GM21576 (cell line): ENCODE data around the gene TEK.
"Not testable (repeated sequence)": the region's sequence is repeated elsewhere in the genome, so short reads cannot be mapped to it uniquely, and the experiment has no call there.

ENCODE experiments used
- ATAC-seq: cut with Tn5 transposase; IDR thresholded peaks from one replicate; pipeline ENCODE4 v1.9.1; 2021; ENCODE audit warnings: mild to moderate bottlenecking, moderate library complexity; ENCODE audit not compliant: unreplicated experiment

Gene TEK

DNA sequence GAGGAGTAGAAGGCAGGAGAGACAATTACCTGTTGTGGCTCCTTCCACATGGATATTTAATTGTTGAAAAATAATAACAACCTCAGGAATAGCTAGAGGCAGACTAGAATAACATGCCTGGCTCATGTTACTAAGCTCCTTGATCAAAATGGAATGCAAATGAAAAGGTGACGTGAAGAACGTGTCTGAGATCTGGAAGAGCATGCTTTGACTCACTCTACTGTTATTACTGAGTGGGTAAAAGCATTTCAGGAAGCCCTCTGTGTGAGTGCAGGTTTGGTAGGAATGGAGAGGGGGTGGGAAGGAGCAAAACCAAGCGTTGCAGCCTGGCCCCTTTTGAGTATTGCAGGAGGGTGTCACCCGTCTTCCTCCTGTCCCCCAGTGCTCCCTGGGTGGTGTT lies 103.2 kb downstream of the TEK start:
- no peak for ATAC-seq

GRCh38 chr9:27212621-27213020 lies 103.6 kb downstream of the TEK start:
- ATAC-seq: no peak

DNA sequence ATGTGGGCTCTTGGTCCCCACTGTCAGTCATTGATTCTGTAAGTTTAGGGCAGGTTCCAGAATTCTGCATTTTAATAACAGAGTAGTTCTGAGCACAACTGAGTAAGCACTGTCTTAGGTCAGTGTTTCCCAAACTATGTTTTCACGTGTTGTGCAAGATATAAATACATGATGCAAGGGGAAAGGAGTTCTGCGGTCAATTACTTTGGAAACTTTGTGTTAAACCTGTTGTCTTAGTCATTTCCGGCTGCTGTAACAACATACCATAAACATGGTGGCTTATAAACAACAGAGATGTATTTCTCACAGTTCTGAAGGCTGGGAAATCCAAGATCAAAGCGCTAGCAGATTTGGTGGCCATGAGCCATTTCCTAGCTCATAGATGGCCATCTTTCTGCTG lies 118.2 kb downstream of the TEK start:
- ATAC-seq: no peak

DNA sequence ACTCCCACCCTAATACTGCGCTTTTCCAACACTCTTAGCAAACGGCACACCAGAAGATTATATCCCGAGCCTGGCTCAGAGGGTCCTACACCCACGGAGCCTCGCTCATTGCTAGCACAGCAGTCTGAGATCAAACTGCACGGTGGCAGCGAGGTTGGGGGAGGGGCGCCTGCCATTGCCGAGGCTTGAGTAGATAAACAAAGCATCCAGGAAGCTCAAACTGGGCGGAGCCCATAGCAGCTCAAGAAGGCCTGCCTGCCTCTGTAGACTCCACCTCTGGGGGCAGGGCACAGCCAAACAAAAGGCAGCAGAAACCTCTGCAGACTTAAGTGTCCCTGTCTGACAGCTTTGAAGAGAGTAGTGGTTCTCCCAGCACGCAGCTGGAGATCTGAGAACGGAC lies 130.6 kb downstream of the TEK start:
- not testable (repeated sequence) for ATAC-seq

- peak; percentile 78 for ATAC-seq
These were observed 138.7 kb downstream of the TEK start for GRCh38 chr9:27247756-27248155.

- no peak for ATAC-seq
These were observed 139.7 kb downstream of the TEK start for GRCh38 chr9:27248702-27249101.

GRCh38 chr9:27258662-27259061 lies 149.6 kb downstream of the TEK start:
- no peak for ATAC-seq

- ATAC-seq: no peak
These were observed 151.9 kb downstream of the TEK start for GRCh38 chr9:27260789-27261516.

DNA sequence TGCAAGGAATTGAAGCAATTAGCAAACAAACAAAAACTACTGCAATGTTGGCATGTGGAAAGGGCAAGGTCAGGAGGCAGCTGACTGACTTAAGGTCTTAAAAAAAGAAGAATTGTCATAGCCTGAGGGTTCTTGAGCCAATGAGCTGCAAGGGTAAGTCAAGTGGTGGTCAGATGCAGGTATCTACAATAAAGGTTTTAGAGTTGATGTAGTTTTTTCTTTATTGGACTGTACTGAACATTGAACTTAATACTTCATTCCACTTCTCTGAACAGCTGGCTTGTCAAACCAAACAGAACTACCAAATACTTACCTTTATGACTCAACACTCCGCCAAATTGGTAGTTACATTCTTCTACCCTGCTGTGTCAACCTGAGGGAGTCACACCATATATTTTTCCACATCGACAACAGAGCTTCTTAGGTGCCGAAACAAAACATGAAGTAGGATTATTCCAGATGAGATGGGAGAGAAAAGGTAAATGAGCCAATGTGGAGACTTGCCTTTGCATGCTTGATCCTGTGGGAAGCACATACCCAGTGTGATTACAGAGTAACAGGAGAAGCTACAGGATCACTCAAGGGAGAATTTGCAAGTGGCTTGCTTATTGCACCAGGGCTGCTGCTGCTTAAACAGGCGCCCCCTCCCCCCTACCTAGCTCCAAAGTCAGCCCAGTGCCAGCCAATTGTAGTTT lies 152.6 kb downstream of the TEK start:
- no peak for ATAC-seq

DNA sequence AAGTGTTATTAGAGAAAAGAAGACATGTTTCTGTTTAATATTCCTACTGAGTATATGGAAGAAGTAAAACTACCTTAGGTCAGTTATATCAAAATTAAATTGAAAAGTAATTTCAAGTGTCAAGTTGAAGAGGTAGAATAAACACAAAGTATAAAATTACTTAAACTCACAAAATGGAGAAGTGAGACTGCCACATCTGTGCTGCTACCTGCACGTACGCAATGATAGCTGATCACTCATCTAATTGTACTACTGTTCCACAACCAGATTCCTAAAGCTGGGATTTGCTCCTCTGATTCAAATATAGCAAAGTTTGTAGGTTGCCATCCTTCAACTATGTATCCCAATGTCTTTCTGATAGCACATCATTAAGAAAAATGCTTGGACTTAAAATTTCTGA lies 163.1 kb downstream of the TEK start:
- ATAC-seq: no peak

GRCh38 chr9:27273186-27273585 lies 164.2 kb downstream of the TEK start:
- ATAC-seq: no peak

GRCh38 chr9:27276193-27277030 lies 167.4 kb downstream of the TEK start:
- no peak for ATAC-seq

- no peak for ATAC-seq
These were observed 169.3 kb downstream of the TEK start for GRCh38 chr9:27278374-27278773.

- no peak for ATAC-seq
These were observed 170.6 kb downstream of the TEK start for GRCh38 chr9:27279611-27280010.
